ENCODE data around the gene RBM48.

Gene RBM48

DNA sequence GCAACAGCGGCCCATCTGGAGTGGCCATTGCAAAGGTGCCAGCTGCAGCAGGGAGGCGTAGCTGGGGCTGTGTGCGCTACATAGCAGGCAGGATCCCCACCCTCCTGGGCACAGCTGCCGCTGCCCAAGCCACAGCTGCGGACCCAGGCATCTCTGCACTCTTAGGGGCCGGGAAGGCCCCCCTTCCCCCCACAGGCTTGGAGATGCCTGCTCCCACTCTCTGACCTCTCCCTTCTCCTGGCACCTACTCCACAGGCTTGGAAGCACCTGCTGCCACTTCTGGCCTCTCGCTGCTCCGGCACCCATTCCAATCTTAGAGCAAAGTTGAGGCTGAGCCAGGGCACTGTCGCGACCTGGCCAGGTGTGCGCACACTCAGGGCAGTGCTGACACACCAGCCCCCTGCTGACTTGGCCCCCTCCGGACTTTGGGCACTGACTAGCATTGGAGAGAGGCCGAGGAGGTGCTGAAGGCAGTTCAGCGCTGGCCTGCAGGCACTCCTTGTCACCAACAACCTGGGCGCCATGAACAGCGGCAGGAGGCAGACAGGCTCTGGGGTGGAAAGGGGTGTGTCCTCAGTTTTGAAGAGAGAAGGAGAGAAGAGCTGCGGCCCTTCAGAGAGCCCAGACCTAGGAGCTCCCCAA, 18.4 kb downstream of the RBM48 start:
- no peak for DNase-seq

DNA sequence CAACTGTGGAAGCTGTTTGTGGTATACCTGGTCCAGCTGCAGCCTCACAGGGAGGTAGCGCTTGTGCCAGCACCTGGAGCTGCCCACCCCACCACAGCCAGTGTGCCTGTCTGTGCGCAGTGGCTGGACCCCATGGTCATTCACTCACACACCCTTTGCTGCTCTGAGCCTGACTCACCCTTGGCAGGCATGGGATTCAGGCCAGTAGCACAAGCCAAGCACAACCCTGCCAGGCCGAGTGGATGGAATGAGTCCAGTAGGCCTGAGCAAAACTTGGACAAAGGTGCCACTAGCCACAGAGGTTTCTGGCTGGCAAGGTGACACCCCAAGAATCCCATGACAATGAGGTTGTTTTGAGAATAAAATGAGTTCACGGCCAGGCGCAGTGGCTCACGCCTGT, 19.0 kb downstream of the RBM48 start:
- DNase-seq = no peak

DNA sequence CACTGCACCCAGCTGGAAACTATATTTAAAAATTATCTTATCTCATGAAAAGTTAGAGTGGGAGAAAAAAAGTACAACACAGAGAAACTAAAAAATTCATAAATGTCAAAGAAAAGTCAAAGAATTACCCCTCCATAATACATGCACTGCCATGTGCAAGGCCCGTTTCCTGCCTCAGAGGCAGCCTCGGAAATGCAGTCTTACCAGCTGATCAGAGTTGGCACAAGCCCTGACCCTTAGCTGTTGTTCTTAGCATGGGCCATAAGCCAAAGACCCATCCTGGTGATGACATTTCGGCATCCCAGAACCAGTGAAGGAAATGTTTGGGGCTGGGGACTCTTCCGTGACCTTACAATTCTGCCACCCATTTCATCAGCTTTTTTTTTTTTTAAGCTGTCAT, 21.6 kb downstream of the RBM48 start:
- DNase-seq = no peak

DNA sequence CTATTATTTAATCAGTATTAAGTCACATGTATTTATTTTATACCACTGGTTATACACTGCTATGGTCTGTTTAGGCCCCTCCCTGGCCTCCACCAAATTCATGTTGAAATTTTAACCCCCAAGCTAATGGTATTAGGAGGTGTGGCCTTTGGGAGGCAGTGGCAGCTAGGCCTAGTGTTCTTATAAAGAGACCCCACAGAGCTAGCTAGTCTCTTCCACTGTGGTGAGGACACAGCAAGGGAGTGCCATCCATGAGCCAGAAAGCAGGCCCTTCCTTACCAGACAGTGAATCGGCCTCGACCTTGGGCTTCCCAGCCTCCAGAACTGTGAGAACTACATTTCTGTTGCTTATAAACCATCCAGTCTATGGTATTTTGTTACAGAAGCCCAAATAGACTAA, 28.7 kb downstream of the RBM48 start:
- DNase-seq = no peak

DNA sequence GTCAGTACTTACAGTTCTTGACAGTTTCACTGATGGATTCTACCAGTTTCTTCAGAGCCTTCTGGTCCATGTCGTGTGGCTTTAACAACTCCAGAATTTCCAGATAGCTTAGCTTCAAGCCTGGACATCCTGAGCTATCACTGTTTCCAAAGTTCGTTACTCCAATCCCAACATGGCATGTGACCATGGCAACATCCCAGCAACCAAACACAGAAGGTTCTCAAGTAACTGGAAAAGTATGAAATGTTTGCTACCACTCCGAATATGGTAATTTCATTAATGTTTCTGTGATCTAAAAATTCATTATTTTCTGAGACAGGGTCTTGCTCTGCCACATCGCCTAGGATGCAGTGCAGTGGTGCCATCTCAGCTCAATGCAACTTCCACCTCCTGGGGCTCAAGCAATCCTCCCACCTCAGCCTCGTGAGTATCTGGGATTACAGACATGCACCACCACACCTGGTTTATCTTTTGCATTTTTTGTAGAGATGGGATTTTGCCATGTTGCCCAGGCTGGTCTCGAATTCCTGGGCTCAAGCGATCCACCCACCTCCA, 29.3 kb downstream of the RBM48 start:
- DNase-seq = no peak

DNA sequence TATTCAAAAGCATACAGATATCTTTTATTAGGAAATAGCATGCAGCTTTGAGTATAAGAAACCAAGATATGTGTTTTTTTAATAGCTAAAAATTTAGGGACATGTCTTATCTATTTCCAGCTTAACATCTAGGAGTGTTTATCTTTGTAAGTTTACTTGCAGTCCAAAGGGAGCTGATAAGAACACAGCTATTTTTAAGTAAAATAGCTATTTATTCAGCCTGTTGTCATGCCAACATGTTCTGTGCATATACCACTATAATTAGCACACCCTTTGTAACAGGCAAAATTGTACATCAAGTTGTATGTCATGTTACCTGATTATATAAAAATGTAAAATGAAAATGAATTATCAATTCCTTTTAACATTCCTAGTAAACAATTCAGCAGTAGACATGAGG, 32.0 kb downstream of the RBM48 start:
- DNase-seq = no peak

DNA sequence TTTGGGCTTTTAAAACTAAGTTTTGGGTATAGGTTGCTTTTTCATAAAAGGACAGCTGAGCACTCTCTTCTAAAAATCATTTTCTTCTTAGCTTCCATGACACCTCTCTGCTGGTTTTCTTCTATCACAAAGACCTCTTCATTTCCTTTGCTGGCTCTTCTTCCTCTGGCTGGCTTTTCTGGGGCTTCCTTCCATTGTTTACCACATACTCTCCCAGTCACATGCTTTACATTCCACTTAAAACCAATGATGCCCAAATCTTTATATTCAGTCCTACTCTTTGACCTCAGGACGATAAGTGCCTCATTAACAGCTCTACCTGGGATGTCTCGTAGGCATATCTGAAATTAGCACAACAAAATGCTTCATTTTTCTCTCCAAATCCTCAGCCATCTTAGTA, 34.8 kb downstream of the RBM48 start:
- no peak for DNase-seq

DNA sequence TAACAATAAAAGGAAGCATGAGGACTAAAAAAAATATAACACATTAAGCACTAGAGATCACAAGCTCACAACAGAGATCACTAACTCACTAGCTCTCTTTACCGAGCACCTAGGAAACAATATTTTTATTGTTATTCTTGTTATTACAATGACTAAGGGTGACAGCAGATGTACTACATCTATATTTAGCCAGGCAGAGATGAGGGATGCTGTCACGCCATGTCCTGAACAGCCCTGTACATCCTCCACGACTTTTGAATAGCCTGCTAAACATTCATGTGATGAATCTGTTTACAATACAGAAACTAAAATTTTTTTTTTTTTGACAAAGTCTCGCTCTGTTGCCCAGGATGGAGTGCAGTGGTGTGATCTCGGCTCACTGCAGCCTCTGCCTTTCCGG, 38.9 kb downstream of the RBM48 start:
- no peak for DNase-seq

DNA sequence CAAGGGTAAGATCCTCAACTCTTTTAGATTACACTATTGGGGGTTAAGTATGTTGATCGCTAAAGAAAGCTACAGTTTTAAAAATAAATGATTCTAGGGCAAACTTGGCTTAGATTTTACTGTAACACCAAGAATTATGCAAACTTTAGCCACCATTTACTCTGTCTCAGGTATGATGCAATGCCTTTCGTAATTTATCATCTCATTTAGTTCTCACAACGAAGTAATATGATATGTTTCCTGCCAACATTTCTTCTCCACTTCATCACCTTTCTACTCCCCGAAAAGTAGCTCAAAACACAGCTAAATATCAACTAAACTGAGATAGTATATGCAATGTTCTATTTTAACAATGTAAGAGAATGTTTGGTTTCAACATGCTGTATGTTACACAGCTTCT, 40.5 kb downstream of the RBM48 start:
- no peak for DNase-seq

DNA sequence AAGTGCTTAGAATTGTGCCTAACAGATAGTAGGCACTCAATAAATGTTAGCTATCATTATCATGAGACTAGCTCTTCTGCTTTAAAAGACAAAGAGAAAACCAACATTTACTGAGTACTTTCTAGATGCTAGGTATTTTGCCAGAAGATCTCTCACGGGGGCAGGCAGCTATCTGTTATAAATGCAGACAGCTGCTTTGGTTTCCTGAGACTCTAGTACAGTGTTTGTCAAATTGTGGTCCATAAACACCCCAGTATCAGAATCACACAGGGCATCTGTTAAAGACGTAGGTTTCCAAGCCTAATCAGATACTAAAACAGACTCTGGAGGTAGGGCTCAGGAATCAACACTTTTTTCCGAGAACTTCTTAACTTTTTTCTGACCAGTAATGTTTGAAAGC, 47.7 kb downstream of the RBM48 start:
- DNase-seq = no peak

DNA sequence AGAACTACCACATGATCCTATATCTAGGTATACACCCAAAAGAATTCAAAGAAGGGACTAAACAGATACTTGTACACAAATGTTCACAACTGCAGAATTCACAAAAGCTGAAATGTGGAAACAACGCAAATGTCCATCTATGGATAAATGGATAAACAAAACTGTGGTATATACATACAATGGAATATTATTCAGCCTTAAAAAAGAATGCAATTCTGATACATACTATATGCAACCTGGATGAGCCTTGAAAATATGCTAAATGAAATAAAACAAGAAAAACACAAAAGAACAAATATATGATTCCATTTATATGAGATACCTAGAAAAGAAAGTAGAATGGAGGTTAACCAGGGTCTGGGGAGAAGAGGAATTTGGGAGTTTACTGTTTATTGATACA, 54.4 kb downstream of the RBM48 start:
- no peak for DNase-seq

DNA sequence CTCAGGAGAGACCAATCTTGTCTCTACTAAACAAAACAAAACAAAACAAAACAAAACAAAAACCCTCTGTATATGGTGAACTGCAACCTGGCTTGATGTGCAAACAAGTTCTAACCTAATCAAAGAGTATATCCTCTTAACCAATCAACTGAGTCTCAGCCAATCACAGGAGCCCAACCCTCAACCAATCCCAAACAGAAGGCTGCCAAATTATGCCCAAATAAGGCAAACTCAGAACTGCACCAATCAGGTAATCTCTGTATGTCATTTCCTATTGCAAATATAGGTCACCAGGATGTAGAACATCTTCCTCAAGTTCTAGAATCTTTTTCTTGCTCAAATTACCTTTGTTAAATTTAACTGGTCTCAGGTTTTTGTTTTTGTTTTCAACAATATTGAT, 56.4 kb downstream of the RBM48 start:
- DNase-seq = no peak

DNA sequence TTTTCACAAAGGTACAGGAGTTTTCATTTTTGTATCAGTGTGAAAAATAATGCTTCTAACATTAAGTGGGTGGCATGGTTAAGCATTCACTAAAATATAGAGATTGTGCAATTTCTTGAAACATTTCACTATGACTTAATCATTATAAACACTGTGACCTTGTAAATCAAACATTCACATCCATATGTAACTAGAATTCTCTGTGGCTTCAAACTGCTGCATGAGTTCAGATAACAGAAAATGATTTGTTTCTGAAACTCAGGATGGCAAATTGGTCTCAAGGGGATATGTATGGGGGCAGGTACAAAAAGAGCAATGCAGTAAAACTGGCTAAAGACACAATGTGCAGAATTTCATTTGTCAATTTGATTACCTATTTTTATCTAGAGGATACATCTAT, 57.8 kb downstream of the RBM48 start:
- no peak for DNase-seq

DNA sequence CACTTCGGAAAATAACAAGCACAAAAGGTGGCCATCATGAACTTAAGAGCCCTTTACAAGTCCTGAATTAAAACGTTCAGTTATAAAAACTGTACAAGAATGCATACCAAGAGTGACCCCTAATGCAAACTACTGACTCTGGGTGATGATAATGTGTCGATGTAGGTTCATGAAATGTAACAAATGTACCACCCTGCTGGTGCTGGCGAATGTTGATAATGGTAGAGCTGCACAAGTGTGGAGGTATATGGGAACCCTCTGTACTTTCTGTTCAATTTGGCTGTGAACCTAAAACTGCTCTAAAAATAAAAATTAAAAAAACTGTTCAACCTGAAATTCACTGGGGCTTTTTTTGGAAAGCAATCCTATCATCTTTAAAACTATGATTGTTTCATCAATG, 58.2 kb downstream of the RBM48 start:
- no peak for DNase-seq
